Activated CD4-positive, CD25-positive, alpha-beta regulatory T cell (primary cell): ENCODE results near the gene DMRT1.

Experiments used
- DNase-seq, 4 experiments: peaks; one replicate each; lab custom pipeline; 2025; lab: John Stamatoyannopoulos, UW

Gene DMRT1

GRCh38 chr9:922171-922570, 80.7 kb downstream of the DMRT1 start:
- DNase-seq = no peak

GRCh38 chr9:922731-923130, 81.2 kb downstream of the DMRT1 start:
- DNase-seq = no peak

- no peak for DNase-seq
Measured at GRCh38 chr9:926976-927375, 85.5 kb downstream of the DMRT1 start.

GRCh38 chr9:928363-929042, 87.0 kb downstream of the DMRT1 start:
- no peak for DNase-seq

- DNase-seq = no peak
Measured at GRCh38 chr9:929719-930118, 88.2 kb downstream of the DMRT1 start.

GRCh38 chr9:933356-933755, 91.9 kb downstream of the DMRT1 start:
- no peak for DNase-seq

- no peak for DNase-seq
Measured at GRCh38 chr9:935348-935965, 94.0 kb downstream of the DMRT1 start.

GRCh38 chr9:942805-943580, 101.5 kb downstream of the DMRT1 start:
- DNase-seq = no peak

- DNase-seq = no peak
Measured at GRCh38 chr9:947985-948384, 106.5 kb downstream of the DMRT1 start.

- DNase-seq = no peak
Measured at GRCh38 chr9:948497-948896, 107.0 kb downstream of the DMRT1 start.

GRCh38 chr9:950139-950538, 108.6 kb downstream of the DMRT1 start:
- DNase-seq = no peak

GRCh38 chr9:952546-952945, 111.0 kb downstream of the DMRT1 start:
- DNase-seq = no peak

GRCh38 chr9:959105-959504, 117.6 kb downstream of the DMRT1 start:
- DNase-seq = no peak

- no peak for DNase-seq
Measured at GRCh38 chr9:959914-960313, 118.4 kb downstream of the DMRT1 start.

GRCh38 chr9:962023-962422, 120.5 kb downstream of the DMRT1 start:
- no peak for DNase-seq

GRCh38 chr9:965497-965896, 124.0 kb downstream of the DMRT1 start:
- no peak for DNase-seq

GRCh38 chr9:966870-967269, 125.4 kb downstream of the DMRT1 start:
- no peak for DNase-seq

GRCh38 chr9:967436-967835, 125.9 kb downstream of the DMRT1 start:
- no peak for DNase-seq

GRCh38 chr9:967903-968641, 126.6 kb downstream of the DMRT1 start:
- DNase-seq = no peak

GRCh38 chr9:969310-970150, 128.0 kb downstream of the DMRT1 start:
- DNase-seq = no peak

GRCh38 chr9:970151-970996, 128.9 kb downstream of the DMRT1 start:
- DNase-seq = no peak
